Liver (tissue), 9 donors: Measurements from ENCODE around the gene NAMPT. TPM values are rescaled to one million over a fixed set of nuclear protein-coding genes. Genes with fewer than 3 reads are reported as not detected.

Experiments
- DNase-seq: peaks from one replicate; pipeline ENCODE4 v3.0.0-alpha.2; 2017; ENCODE audit warnings: low spot score
- H3K27ac ChIP-seq, 2 donors: one replicate each; pipeline ENCODE4 v1.7.0; 2013; ENCODE audit warnings: inconsistent platforms in 2 of 2, low read length in 2 of 2, control low read depth in 1 of 2, low read depth in 1 of 2, mild to moderate bottlenecking in 1 of 2
- H3K27me3 ChIP-seq, 4 donors: one replicate each; pipeline versions ENCODE4 v1.6.1 to v1.7.0; 2013; ENCODE audit warnings: low read length in 3 of 4, inconsistent platforms in 1 of 4, mild to moderate bottlenecking in 1 of 4, moderate library complexity in 1 of 4; ENCODE audit not compliant: control insufficient read depth in 4 of 4, insufficient read depth in 4 of 4
- H3K36me3 ChIP-seq, 4 donors: one replicate each; pipeline versions ENCODE4 v1.6.1 to v1.7.0; 2013; ENCODE audit warnings: low read length in 3 of 4, mild to moderate bottlenecking in 3 of 4, low read depth in 1 of 4, moderate library complexity in 1 of 4; ENCODE audit not compliant: control insufficient read depth in 4 of 4, insufficient read depth in 3 of 4
- H3K4me1 ChIP-seq, 4 donors: one replicate each; pipeline versions ENCODE4 v1.6.1 to v1.7.0; 2013; ENCODE audit warnings: low read length in 3 of 4, mild to moderate bottlenecking in 3 of 4, moderate library complexity in 1 of 4; ENCODE audit not compliant: control insufficient read depth in 4 of 4, insufficient read depth in 4 of 4
- H3K4me3 ChIP-seq, 3 donors: one replicate each; pipeline versions ENCODE4 v1.6.1 to v1.7.0; 2013; ENCODE audit warnings: low read length in 3 of 3, control low read depth in 1 of 3, low read depth in 1 of 3, mild to moderate bottlenecking in 1 of 3
- H3K9ac ChIP-seq, 2 donors: one replicate each; pipeline ENCODE4 v1.7.0; 2013; ENCODE audit warnings: low read length in 2 of 2, mild to moderate bottlenecking in 2 of 2, moderate library complexity in 2 of 2, control low read depth in 1 of 2, low read depth in 1 of 2
- H3K9me3 ChIP-seq, 4 donors: one replicate each; pipeline versions ENCODE4 v1.6.1 to v1.7.0; 2013; ENCODE audit warnings: low read length in 3 of 4; ENCODE audit not compliant: control insufficient read depth in 4 of 4
- ATF3 ChIP-seq: IDR thresholded peaks from 2 replicates; pipeline ENCODE4 v1.6.1; 2016; ENCODE audit warnings: antibody characterized with exemption
- CTCF ChIP-seq: fragments of 150-350 bp; IDR thresholded peaks from 2 replicates; pipeline ENCODE4 v1.5.1; 2017; ENCODE audit warnings: improper control_type of control experiment, low read depth, low read length; ENCODE audit not compliant: missing input control
- FOXA1 ChIP-seq: IDR thresholded peaks from 2 replicates; pipeline ENCODE4 v1.6.1; 2016; ENCODE audit warnings: antibody characterized with exemption
- FOXA2 ChIP-seq: IDR thresholded peaks from 2 replicates; pipeline ENCODE4 v1.6.1; 2016; ENCODE audit warnings: antibody characterized with exemption
- GABPA ChIP-seq, 2 donors: IDR thresholded peaks in 1 of 2; conservative IDR thresholded peaks in 1 of 2; 2 replicates each; pipeline ENCODE4 v1.6.1; 2016; ENCODE audit warnings: antibody characterized with exemption in 2 of 2, mild to moderate bottlenecking in 1 of 2, moderate library complexity in 1 of 2
- HNF4A ChIP-seq, 2 donors: conservative IDR thresholded peaks; 2 replicates each; pipeline ENCODE4 v1.6.1; 2016; ENCODE audit warnings: antibody characterized with exemption in 2 of 2, mild to moderate bottlenecking in 2 of 2
- HNF4G ChIP-seq: IDR thresholded peaks from 2 replicates; pipeline ENCODE4 v1.6.1; 2016; ENCODE audit warnings: antibody characterized with exemption
- MAX ChIP-seq: IDR thresholded peaks from 2 replicates; pipeline ENCODE4 v1.6.1; 2016; ENCODE audit warnings: antibody characterized with exemption
- NR2F2 ChIP-seq: IDR thresholded peaks from 2 replicates; pipeline ENCODE4 v1.6.1; 2016; ENCODE audit warnings: antibody characterized with exemption
- RAD21 ChIP-seq, 2 donors: IDR thresholded peaks; 2 replicates each; pipeline ENCODE4 v1.6.1; 2016; ENCODE audit warnings: antibody characterized with exemption in 2 of 2, mild to moderate bottlenecking in 2 of 2
- RXRA ChIP-seq, 2 donors: IDR thresholded peaks; 2 replicates each; pipeline ENCODE4 v1.6.1; 2017 to 2018; ENCODE audit warnings: antibody characterized with exemption in 2 of 2, mild to moderate bottlenecking in 1 of 2
- SP1 ChIP-seq: IDR thresholded peaks from 2 replicates; pipeline ENCODE4 v1.6.1; 2018; ENCODE audit warnings: antibody characterized with exemption, mild to moderate bottlenecking
- TAF1 ChIP-seq: conservative IDR thresholded peaks from 2 replicates; pipeline ENCODE4 v1.6.1; 2016; ENCODE audit warnings: antibody characterized with exemption, mild to moderate bottlenecking
- YY1 ChIP-seq: IDR thresholded peaks from 2 replicates; pipeline ENCODE4 v1.6.1; 2016; ENCODE audit warnings: antibody characterized with exemption, mild to moderate bottlenecking
- ZBTB33 ChIP-seq: IDR thresholded peaks from 2 replicates; pipeline ENCODE4 v1.6.1; 2016; ENCODE audit warnings: antibody characterized with exemption
- WGBS: extraction: QIAGEN DNeasy Blood & Tissue Kit; methylation state at CpG from one replicate; pipeline ENCODE4 v1.1.7; 2013; 5-methylcytosine and 5-hydroxymethylcytosine counted together
- polyA plus RNA-seq, 2 donors: library from polyadenylated mRNA; stranded (reverse) in 1 of 2; unstranded in 1 of 2; fragments of 200-250 nt in 1 of 2; fragments of >200 nt in 1 of 2; fragmentation: Nextera tagmentation in 1 of 2; extraction: Ambion mirVana in 1 of 2; gene quantifications; one replicate each; pipeline versions ENCODE4 v1.2.1 to v1.2.3, GENCODE V29; 2013 to 2015
- total RNA-seq, 2 donors: library from RNA; depleted of rRNA; stranded (reverse); fragments of >200 nt; gene quantifications; one replicate each; pipeline ENCODE4 v1.2.3, GENCODE V29; 2014
- donor health status: healthy.
- donor health status: healthy.
- donor health status: healthy.
- donor health status: healthy.
- donor health status: healthy.

NAMPT gene
- total and polyA plus RNA-seq, 4 donors = 20.8 to 444 (median 160) TPM

GRCh38 chr7:106220307-106220706 lies 64.5 kb downstream of the NAMPT start:
- 96% methylated on average over 3 of the region's 3 CpGs for WGBS
- Histone ChIP-seq H3K4me1 (peaks cover 10 to 17% (median 12%) of the 10 kb centered on the region in 4 donors), H3K4me3 (no peak overlapping the region), H3K9ac (no peak overlapping the region), H3K27ac (no peak overlapping the region), H3K9me3 (no peaks in the 10 kb centered on the region), H3K36me3 (no peaks in the 10 kb centered on the region), H3K27me3 (no peaks in the 10 kb centered on the region)
- no peak for DNase-seq
- no peak for TF ChIP-seq MAX
- TF ChIP-seq HNF4A (conservative IDR thresholded peaks at IDR 0.05) = no peak
- TF ChIP-seq CTCF = no peak
- no peak for TF ChIP-seq RAD21 (IDR thresholded peaks at IDR 0.05)

- TF ChIP-seq ATF3 = no peak
- TF ChIP-seq TAF1 = no peak
- peak; percentile 17 for TF ChIP-seq SP1
- no peak for TF ChIP-seq GABPA (IDR thresholded peaks at IDR 0.05 in 1 of 2, conservative IDR thresholded peaks at IDR 0.05 in 1 of 2)
- no peak for TF ChIP-seq HNF4G
- no peak for TF ChIP-seq CTCF
- TF ChIP-seq FOXA1 = no peak
- TF ChIP-seq NR2F2 = peak; percentile 88
- TF ChIP-seq RAD21 (IDR thresholded peaks at IDR 0.05) = no peak
- TF ChIP-seq RXRA (IDR thresholded peaks at IDR 0.05) = no peak
- TF ChIP-seq YY1 = no peak
- no peak for TF ChIP-seq ZBTB33
- no peak for TF ChIP-seq FOXA2
- Histone ChIP-seq H3K4me3 (no peak overlapping the region), H3K4me1 (peaks cover 10 to 17% (median 12%) of the 10 kb centered on the region in 4 donors), H3K27me3 (no peaks in the 10 kb centered on the region), H3K9ac (no peak overlapping the region), H3K9me3 (no peaks in the 10 kb centered on the region), H3K27ac (no peak overlapping the region), H3K36me3 (no peaks in the 10 kb centered on the region)
- no peak for DNase-seq
- WGBS = 89% methylated on average over 3 of the region's 3 CpGs
Measured at GRCh38 chr7:106219170-106219569, 65.6 kb downstream of the NAMPT start.
